HEK293 (cell line): Measurements from ENCODE around the gene FOXS1.
A peak's percentile ranks its signal among the peaks of the same experiment; 100 is the strongest.

Experiments used
- CTCF ChIA-PET: fragments of 350-600 bp; formaldehyde crosslinking; extraction: SDS; loops from one replicate; lab custom pipeline; 2021; ENCODE audit warnings: antibody characterized with exemption; lab: Yijun Ruan, JAX
- POLR2A ChIA-PET: fragments of 300-600 bp; formaldehyde crosslinking; extraction: SDS; loops from one replicate; lab custom pipeline; 2020; ENCODE audit warnings: antibody characterized with exemption, inconsistent platforms; lab: Yijun Ruan, JAX
- H3K27ac ChIP-seq: fragments of 200-500 bp; sonication (Bioruptor generic); 2 replicates; pipeline ENCODE4 v1.5.1; 2014; ENCODE audit warnings: low read depth, low read length, control low read depth, inconsistent platforms; ENCODE audit errors: extremely low read depth
- H3K36me3 ChIP-seq, 2 experiments: fragments of 200-500 bp in 1 of 2; sonication (Bioruptor generic) in 1 of 2; 1 replicate in 1 of 2; 2 replicates in 1 of 2; pipeline ENCODE4 v1.5.1; 2014 to 2017; ENCODE audit warnings: inconsistent platforms in 2 of 2, low read length in 2 of 2; ENCODE audit not compliant: control insufficient read depth in 2 of 2, insufficient read depth in 1 of 2
- H3K4me1 ChIP-seq: fragments of 200-500 bp; sonication (Bioruptor generic); 2 replicates; pipeline ENCODE4 v1.5.1; 2014; ENCODE audit warnings: mild to moderate bottlenecking, low read length, inconsistent platforms; ENCODE audit not compliant: control insufficient read depth, insufficient read depth
- H3K4me3 ChIP-seq: 2 replicates; pipeline ENCODE4 v1.5.1; 2011; ENCODE audit warnings: low read depth, mild to moderate bottlenecking, control low read depth, low read length, moderate library complexity
- H3K9me3 ChIP-seq: fragments of 200-500 bp; sonication (Bioruptor generic); 2 replicates; pipeline ENCODE4 v1.5.1; 2014; ENCODE audit warnings: low read depth, low read length, inconsistent platforms; ENCODE audit not compliant: control insufficient read depth, insufficient read depth
- GLIS1 ChIP-seq: fragments of 450-650 bp; formaldehyde crosslinking; IDR thresholded peaks from 2 replicates; pipeline ENCODE4 v1.5.1; 2016; ENCODE audit warnings: missing biosample characterization, missing genetic modification characterization
- GLIS2 ChIP-seq: fragments of 450-650 bp; formaldehyde crosslinking; IDR thresholded peaks from 2 replicates; pipeline ENCODE4 v1.5.1; 2016; ENCODE audit warnings: missing biosample characterization, missing genetic modification characterization
- IKZF3 ChIP-seq: fragments of 450-650 bp; IDR thresholded peaks from 2 replicates; pipeline ENCODE4 v1.5.0; 2018; ENCODE audit warnings: missing biosample characterization, mild to moderate bottlenecking, missing genetic modification characterization, moderate library complexity
- KLF1 ChIP-seq: fragments of 450-650 bp; formaldehyde crosslinking; IDR thresholded peaks from 2 replicates; pipeline ENCODE4 v1.5.1; 2016; ENCODE audit warnings: missing biosample characterization, missing genetic modification characterization
- SP3 ChIP-seq: fragments of 450-650 bp; formaldehyde crosslinking; IDR thresholded peaks from 2 replicates; pipeline ENCODE4 v1.5.1; 2016; ENCODE audit warnings: missing biosample characterization, missing genetic modification characterization
- TCF7L2 ChIP-seq: IDR thresholded peaks from 2 replicates; pipeline ENCODE4 v1.6.1; 2011; ENCODE audit warnings: low read depth, mild to moderate bottlenecking, inconsistent platforms, low read length, moderate library complexity, borderline replicate concordance
- ZBTB20 ChIP-seq: fragments of 450-650 bp; formaldehyde crosslinking; IDR thresholded peaks from 2 replicates; pipeline ENCODE4 v1.5.1; 2016; ENCODE audit warnings: missing biosample characterization, missing genetic modification characterization
- ZBTB48 ChIP-seq: fragments of 450-650 bp; formaldehyde crosslinking; IDR thresholded peaks from 2 replicates; pipeline ENCODE4 v1.5.1; 2016; ENCODE audit warnings: missing biosample characterization, missing genetic modification characterization
- ZBTB8A ChIP-seq: fragments of 450-650 bp; formaldehyde crosslinking; IDR thresholded peaks from 2 replicates; pipeline ENCODE4 v1.5.1; 2016; ENCODE audit warnings: missing biosample characterization, missing genetic modification characterization
- ZEB2 ChIP-seq: fragments of 450-650 bp; formaldehyde crosslinking; IDR thresholded peaks from 2 replicates; pipeline ENCODE4 v1.5.1; 2016; ENCODE audit warnings: missing biosample characterization, missing genetic modification characterization
- ZFHX2 ChIP-seq: fragments of 450-650 bp; formaldehyde crosslinking; conservative IDR thresholded peaks from 2 replicates; pipeline ENCODE4 v1.5.1; 2016; ENCODE audit warnings: missing biosample characterization, missing genetic modification characterization
- ZFP3 ChIP-seq: fragments of 450-650 bp; formaldehyde crosslinking; IDR thresholded peaks from 2 replicates; pipeline ENCODE4 v1.5.1; 2016; ENCODE audit warnings: low read depth, missing biosample characterization, missing genetic modification characterization
- ZFP41 ChIP-seq: fragments of 450-650 bp; formaldehyde crosslinking; IDR thresholded peaks from 2 replicates; pipeline ENCODE4 v1.5.1; 2016; ENCODE audit warnings: missing biosample characterization, missing genetic modification characterization, borderline replicate concordance
- ZIC2 ChIP-seq: fragments of 450-650 bp; formaldehyde crosslinking; IDR thresholded peaks from 2 replicates; pipeline ENCODE4 v1.5.1; 2016; ENCODE audit warnings: missing biosample characterization, missing genetic modification characterization
- ZNF121 ChIP-seq: fragments of 450-650 bp; formaldehyde crosslinking; IDR thresholded peaks from 2 replicates; pipeline ENCODE4 v1.5.1; 2016; ENCODE audit warnings: missing biosample characterization, missing genetic modification characterization
- ZNF155 ChIP-seq: fragments of 450-650 bp; formaldehyde crosslinking; IDR thresholded peaks from 2 replicates; pipeline ENCODE4 v1.5.1; 2016; ENCODE audit warnings: missing biosample characterization, missing genetic modification characterization
- ZNF169 ChIP-seq: fragments of 450-650 bp; formaldehyde crosslinking; IDR thresholded peaks from 2 replicates; pipeline ENCODE4 v1.5.1; 2016; ENCODE audit warnings: missing biosample characterization, missing genetic modification characterization
- ZNF175 ChIP-seq: fragments of 450-650 bp; formaldehyde crosslinking; IDR thresholded peaks from 2 replicates; pipeline ENCODE4 v1.5.1; 2016; ENCODE audit warnings: missing biosample characterization, missing genetic modification characterization
- ZNF202 ChIP-seq: fragments of 450-650 bp; formaldehyde crosslinking; IDR thresholded peaks from 2 replicates; pipeline ENCODE4 v1.5.1; 2016; ENCODE audit warnings: missing biosample characterization, missing genetic modification characterization, borderline replicate concordance
- ZNF391 ChIP-seq: fragments of 450-650 bp; formaldehyde crosslinking; IDR thresholded peaks from 2 replicates; pipeline ENCODE4 v1.5.1; 2016; ENCODE audit warnings: low read depth, missing biosample characterization, missing genetic modification characterization, borderline replicate concordance
- ZNF529 ChIP-seq: fragments of 450-650 bp; formaldehyde crosslinking; IDR thresholded peaks from 2 replicates; pipeline ENCODE4 v1.5.1; 2017; ENCODE audit warnings: missing genetic modification characterization, missing biosample characterization; ENCODE audit not compliant: insufficient replicate concordance
- ZNF530 ChIP-seq: fragments of 450-650 bp; formaldehyde crosslinking; IDR thresholded peaks from 2 replicates; pipeline ENCODE4 v1.5.1; 2016; ENCODE audit warnings: low read depth, missing biosample characterization, missing genetic modification characterization
- ZNF548 ChIP-seq: fragments of 450-650 bp; formaldehyde crosslinking; IDR thresholded peaks from 2 replicates; pipeline ENCODE4 v1.5.1; 2016; ENCODE audit warnings: missing biosample characterization, missing genetic modification characterization
- ZNF561 ChIP-seq: fragments of 450-650 bp; IDR thresholded peaks from 2 replicates; pipeline ENCODE4 v1.5.1; 2018; ENCODE audit warnings: missing biosample characterization, missing genetic modification characterization, borderline replicate concordance
- ZNF571 ChIP-seq: fragments of 450-650 bp; formaldehyde crosslinking; IDR thresholded peaks from 2 replicates; pipeline ENCODE4 v1.5.0; 2017; ENCODE audit warnings: missing biosample characterization, missing genetic modification characterization
- ZNF664 ChIP-seq: fragments of 450-650 bp; formaldehyde crosslinking; IDR thresholded peaks from 2 replicates; pipeline ENCODE4 v1.5.1; 2016; ENCODE audit warnings: missing biosample characterization, missing genetic modification characterization
- ZNF670 ChIP-seq: fragments of 450-650 bp; formaldehyde crosslinking; IDR thresholded peaks from 2 replicates; pipeline ENCODE4 v1.5.1; 2016; ENCODE audit warnings: missing biosample characterization, missing genetic modification characterization, low read depth
- ZNF777 ChIP-seq: fragments of 450-650 bp; formaldehyde crosslinking; IDR thresholded peaks from 2 replicates; pipeline ENCODE4 v1.5.1; 2017; ENCODE audit warnings: missing biosample characterization, missing genetic modification characterization, borderline replicate concordance
- ZNF785 ChIP-seq: fragments of 450-650 bp; formaldehyde crosslinking; IDR thresholded peaks from 2 replicates; pipeline ENCODE4 v1.5.1; 2016; ENCODE audit warnings: missing biosample characterization, missing genetic modification characterization
- TF ChIP-seq, protein P1 (sequence below): fragments of 450-650 bp; formaldehyde crosslinking; IDR thresholded peaks from 2 replicates; pipeline ENCODE4 v1.5.1; 2016; ENCODE audit warnings: missing biosample characterization, missing genetic modification characterization
- TF ChIP-seq, protein P2 (sequence below): sonication (generic); formaldehyde crosslinking; IDR thresholded peaks from 2 replicates; pipeline ENCODE4 v1.8.1; 2022; ENCODE audit warnings: mild to moderate bottlenecking, moderate library complexity, missing genetic modification reagents
- TF ChIP-seq, protein P3 (sequence below): IDR thresholded peaks from 2 replicates; pipeline ENCODE4 v1.6.1; 2011; ENCODE audit warnings: mild to moderate bottlenecking, low read depth, low read length, borderline replicate concordance
- TF ChIP-seq, protein P4 (sequence below): fragments of 450-650 bp; formaldehyde crosslinking; IDR thresholded peaks from 2 replicates; pipeline ENCODE4 v1.5.1; 2016; ENCODE audit warnings: missing biosample characterization, missing genetic modification characterization, borderline replicate concordance

FOXS1 gene

DNA sequence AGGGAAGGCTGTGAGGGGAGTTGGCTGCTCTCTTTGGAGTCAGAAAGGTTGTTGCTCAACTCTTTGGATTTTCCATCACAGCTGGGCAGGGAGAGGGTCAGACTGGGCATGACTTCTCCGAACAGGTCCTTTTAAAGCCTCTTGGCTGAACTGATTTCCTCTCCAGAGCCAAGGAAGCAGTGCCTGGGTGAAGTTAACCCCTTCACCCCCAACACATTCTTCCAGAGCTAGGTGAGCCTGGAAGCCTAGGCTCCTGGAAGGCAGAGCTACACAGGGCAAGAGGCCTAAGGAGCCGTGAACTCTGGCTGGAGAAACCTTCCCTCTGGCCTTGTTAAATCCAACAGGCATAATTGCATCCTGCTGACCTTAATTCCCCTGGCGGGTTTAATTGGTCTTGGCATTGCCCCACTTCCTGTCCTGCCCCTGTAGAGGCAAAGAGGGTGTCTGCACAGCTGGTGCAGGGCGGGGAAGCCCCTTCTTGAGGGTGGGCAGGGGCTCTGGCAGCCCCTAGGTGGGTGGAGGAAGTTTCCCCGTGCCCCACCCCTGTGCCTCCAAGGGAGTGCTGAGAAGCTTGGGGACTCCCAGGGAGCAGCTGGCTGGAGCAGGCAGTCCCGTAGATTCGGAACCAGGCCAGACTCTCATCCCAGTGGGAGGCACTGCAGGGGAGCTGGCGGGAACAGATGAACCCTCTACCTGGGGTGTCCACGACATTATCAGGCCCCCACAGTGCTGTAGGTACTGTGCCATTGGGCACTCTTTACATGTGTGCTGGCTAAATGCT is 29.8 kb downstream of the FOXS1 start:
- ChIA-PET POLR2A (no interaction called here), CTCF (interaction anchor here (0.6 to 3.7 kb wide), 4 partner anchors 7 to 277 kb away, joined by 3 to 15 read pairs (median 4); no protein-coding TSS in a partner anchor)
- H3K27ac ChIP-seq, result no peak overlapping the region
- no peak overlapping the region for H3K4me3 ChIP-seq
- no peaks in the 10 kb centered on the region for H3K9me3 ChIP-seq
- no peaks in the 10 kb centered on the region for H3K4me1 ChIP-seq
- H3K36me3 ChIP-seq, result peaks cover 0 to 10% of the 10 kb centered on the region in 2 experiments; a peak in 1 of 3 replicates
- TF ChIP-seq ZFP41, result no peak
- TF ChIP-seq ZNF785, result no peak
- TF ChIP-seq ZBTB20 (tag by site-specific recombination), result no peak
- no peak for TF ChIP-seq ZNF571 (tag by site-specific recombination)
- TF ChIP-seq ZIC2 (tag by site-specific recombination), result peak; percentile 100
- TF ChIP-seq ZNF169, result no peak
- TF ChIP-seq ZEB2, result no peak
- TF ChIP-seq, protein P1, sequence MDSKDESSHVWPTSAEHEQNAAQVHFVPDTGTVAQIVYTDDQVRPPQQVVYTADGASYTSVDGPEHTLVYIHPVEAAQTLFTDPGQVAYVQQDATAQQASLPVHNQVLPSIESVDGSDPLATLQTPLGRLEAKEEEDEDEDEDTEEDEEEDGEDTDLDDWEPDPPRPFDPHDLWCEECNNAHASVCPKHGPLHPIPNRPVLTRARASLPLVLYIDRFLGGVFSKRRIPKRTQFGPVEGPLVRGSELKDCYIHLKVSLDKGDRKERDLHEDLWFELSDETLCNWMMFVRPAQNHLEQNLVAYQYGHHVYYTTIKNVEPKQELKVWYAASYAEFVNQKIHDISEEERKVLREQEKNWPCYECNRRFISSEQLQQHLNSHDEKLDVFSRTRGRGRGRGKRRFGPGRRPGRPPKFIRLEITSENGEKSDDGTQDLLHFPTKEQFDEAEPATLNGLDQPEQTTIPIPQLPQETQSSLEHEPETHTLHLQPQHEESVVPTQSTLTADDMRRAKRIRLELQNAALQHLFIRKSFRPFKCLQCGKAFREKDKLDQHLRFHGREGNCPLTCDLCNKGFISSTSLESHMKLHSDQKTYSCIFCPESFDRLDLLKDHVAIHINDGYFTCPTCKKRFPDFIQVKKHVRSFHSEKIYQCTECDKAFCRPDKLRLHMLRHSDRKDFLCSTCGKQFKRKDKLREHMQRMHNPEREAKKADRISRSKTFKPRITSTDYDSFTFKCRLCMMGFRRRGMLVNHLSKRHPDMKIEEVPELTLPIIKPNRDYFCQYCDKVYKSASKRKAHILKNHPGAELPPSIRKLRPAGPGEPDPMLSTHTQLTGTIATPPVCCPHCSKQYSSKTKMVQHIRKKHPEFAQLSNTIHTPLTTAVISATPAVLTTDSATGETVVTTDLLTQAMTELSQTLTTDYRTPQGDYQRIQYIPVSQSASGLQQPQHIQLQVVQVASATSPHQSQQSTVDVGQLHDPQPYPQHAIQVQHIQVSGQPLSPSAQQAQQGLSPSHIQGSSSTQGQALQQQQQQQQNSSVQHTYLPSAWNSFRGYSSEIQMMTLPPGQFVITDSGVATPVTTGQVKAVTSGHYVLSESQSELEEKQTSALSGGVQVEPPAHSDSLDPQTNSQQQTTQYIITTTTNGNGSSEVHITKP, result no peak
- no peak for TF ChIP-seq SP3 (tag by site-specific recombination)
- TF ChIP-seq ZNF777 (tag by site-specific recombination), result no peak
- TF ChIP-seq GLIS2, result 0 out of 2 replicates have a peak, but pooled peaks have one; percentile 14
- TF ChIP-seq, protein P2, sequence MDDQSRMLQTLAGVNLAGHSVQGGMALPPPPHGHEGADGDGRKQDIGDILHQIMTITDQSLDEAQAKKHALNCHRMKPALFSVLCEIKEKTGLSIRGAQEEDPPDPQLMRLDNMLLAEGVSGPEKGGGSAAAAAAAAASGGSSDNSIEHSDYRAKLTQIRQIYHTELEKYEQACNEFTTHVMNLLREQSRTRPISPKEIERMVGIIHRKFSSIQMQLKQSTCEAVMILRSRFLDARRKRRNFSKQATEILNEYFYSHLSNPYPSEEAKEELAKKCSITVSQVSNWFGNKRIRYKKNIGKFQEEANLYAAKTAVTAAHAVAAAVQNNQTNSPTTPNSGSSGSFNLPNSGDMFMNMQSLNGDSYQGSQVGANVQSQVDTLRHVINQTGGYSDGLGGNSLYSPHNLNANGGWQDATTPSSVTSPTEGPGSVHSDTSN (CRISPR knock-in tag), result no peak
- no peak for TF ChIP-seq ZNF548 (tag by site-specific recombination)
- TF ChIP-seq, protein P3, sequence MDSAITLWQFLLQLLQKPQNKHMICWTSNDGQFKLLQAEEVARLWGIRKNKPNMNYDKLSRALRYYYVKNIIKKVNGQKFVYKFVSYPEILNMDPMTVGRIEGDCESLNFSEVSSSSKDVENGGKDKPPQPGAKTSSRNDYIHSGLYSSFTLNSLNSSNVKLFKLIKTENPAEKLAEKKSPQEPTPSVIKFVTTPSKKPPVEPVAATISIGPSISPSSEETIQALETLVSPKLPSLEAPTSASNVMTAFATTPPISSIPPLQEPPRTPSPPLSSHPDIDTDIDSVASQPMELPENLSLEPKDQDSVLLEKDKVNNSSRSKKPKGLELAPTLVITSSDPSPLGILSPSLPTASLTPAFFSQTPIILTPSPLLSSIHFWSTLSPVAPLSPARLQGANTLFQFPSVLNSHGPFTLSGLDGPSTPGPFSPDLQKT, result no peak
- no peak for TF ChIP-seq TCF7L2
- no peak for TF ChIP-seq ZNF530 (tag by site-specific recombination)
- TF ChIP-seq ZNF202 (tag by site-specific recombination), result no peak
- TF ChIP-seq ZNF664, result no peak
- no peak for TF ChIP-seq ZNF529 (tag by site-specific recombination)
- TF ChIP-seq ZNF175 (tag by site-specific recombination), result no peak
- no peak for TF ChIP-seq ZNF121 (tag by site-specific recombination)
- TF ChIP-seq ZFP3 (tag by site-specific recombination), result no peak
- TF ChIP-seq ZNF670 (tag by site-specific recombination), result no peak
- TF ChIP-seq GLIS1 (tag by site-specific recombination), result peak; percentile 100
- peak; percentile 25 for TF ChIP-seq ZFHX2
- TF ChIP-seq ZNF561, result no peak
- TF ChIP-seq ZBTB48 (tag by site-specific recombination), result no peak
- peak; percentile 98 for TF ChIP-seq KLF1
- no peak for TF ChIP-seq ZBTB8A
- TF ChIP-seq, protein P4, sequence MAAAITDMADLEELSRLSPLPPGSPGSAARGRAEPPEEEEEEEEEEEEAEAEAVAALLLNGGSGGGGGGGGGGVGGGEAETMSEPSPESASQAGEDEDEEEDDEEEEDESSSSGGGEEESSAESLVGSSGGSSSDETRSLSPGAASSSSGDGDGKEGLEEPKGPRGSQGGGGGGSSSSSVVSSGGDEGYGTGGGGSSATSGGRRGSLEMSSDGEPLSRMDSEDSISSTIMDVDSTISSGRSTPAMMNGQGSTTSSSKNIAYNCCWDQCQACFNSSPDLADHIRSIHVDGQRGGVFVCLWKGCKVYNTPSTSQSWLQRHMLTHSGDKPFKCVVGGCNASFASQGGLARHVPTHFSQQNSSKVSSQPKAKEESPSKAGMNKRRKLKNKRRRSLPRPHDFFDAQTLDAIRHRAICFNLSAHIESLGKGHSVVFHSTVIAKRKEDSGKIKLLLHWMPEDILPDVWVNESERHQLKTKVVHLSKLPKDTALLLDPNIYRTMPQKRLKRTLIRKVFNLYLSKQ (tag by site-specific recombination), result no peak
- no peak for TF ChIP-seq ZNF391 (tag by site-specific recombination)
- TF ChIP-seq IKZF3 (tag by site-specific recombination), result no peak
- no peak for TF ChIP-seq ZNF155 (tag by site-specific recombination)
